SK-N-SH (cell line): ENCODE data around the gene DNAH11.

ENCODE experiments used
- ELF1 ChIP-seq: IDR thresholded peaks from 2 replicates; pipeline ENCODE4 v1.4.0; 2012
- EP300 ChIP-seq, 2 experiments: IDR thresholded peaks; 2 replicates each; pipeline versions ENCODE4 v1.4.0 to v1.6.1; 2012; ENCODE audit warnings: borderline replicate concordance in 1 of 2, low read depth in 1 of 2, low read length in 1 of 2
- EZH2phosphoT487 ChIP-seq: fragments of 200-600 bp; sonication (generic); IDR thresholded peaks from 2 replicates; pipeline ENCODE4 v1.6.1; 2017; ENCODE audit warnings: low read depth, mixed run types, mild to moderate bottlenecking, antibody characterized with exemption, moderate library complexity, borderline replicate concordance
- RAD21 ChIP-seq: IDR thresholded peaks from 2 replicates; pipeline ENCODE4 v1.6.1; 2012; ENCODE audit warnings: mild to moderate bottlenecking, low read length
- SMC3 ChIP-seq: IDR thresholded peaks from 2 replicates; pipeline ENCODE4 v1.6.1; 2012; ENCODE audit warnings: low read depth, low read length, improper control_type of control experiment
- TCF12 ChIP-seq: IDR thresholded peaks from 2 replicates; pipeline ENCODE4 v1.4.0; 2012
- USF1 ChIP-seq: IDR thresholded peaks from 2 replicates; pipeline ENCODE4 v1.4.0; 2012; ENCODE audit warnings: low read depth, borderline replicate concordance
- TF ChIP-seq, protein P1 (sequence below): fragments of 200-600 bp; sonication (generic); IDR thresholded peaks from 2 replicates; pipeline ENCODE4 v1.6.1; 2017; ENCODE audit warnings: antibody characterized with exemption, mild to moderate bottlenecking, moderate library complexity
- TF ChIP-seq, protein P2 (sequence below): IDR thresholded peaks from 2 replicates; pipeline ENCODE4 v1.4.0; 2012; ENCODE audit warnings: low read depth

GRCh38 chr7:21946222-21946709 is 403.4 kb downstream of the DNAH11 start:
- TF ChIP-seq USF1, result no peak
- TF ChIP-seq, protein P1, sequence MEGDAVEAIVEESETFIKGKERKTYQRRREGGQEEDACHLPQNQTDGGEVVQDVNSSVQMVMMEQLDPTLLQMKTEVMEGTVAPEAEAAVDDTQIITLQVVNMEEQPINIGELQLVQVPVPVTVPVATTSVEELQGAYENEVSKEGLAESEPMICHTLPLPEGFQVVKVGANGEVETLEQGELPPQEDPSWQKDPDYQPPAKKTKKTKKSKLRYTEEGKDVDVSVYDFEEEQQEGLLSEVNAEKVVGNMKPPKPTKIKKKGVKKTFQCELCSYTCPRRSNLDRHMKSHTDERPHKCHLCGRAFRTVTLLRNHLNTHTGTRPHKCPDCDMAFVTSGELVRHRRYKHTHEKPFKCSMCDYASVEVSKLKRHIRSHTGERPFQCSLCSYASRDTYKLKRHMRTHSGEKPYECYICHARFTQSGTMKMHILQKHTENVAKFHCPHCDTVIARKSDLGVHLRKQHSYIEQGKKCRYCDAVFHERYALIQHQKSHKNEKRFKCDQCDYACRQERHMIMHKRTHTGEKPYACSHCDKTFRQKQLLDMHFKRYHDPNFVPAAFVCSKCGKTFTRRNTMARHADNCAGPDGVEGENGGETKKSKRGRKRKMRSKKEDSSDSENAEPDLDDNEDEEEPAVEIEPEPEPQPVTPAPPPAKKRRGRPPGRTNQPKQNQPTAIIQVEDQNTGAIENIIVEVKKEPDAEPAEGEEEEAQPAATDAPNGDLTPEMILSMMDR, result no peak
- no peak for TF ChIP-seq EP300 (IDR thresholded peaks at IDR 0.05; ENCODE audit: borderline replicate concordance in 1 of 2, low read depth in 1 of 2, low read length in 1 of 2)
- TF ChIP-seq TCF12, result no peak
- no peak for TF ChIP-seq SMC3
- no peak for TF ChIP-seq EZH2phosphoT487
- TF ChIP-seq, protein P2, sequence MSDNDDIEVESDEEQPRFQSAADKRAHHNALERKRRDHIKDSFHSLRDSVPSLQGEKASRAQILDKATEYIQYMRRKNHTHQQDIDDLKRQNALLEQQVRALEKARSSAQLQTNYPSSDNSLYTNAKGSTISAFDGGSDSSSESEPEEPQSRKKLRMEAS, result no peak
- no peak for TF ChIP-seq ELF1
- TF ChIP-seq RAD21, result no peak
